HG03354 (cell line): ENCODE measurements around the gene RMI2.

ENCODE experiments used
- ATAC-seq: cut with Tn5 transposase; IDR thresholded peaks from one replicate; pipeline ENCODE4 v1.9.1; 2021; ENCODE audit warnings: mild to moderate bottlenecking; ENCODE audit not compliant: unreplicated experiment, poor library complexity, severe bottlenecking

RMI2 gene

GRCh38 chr16:11395008-11395948, 50.0 kb downstream of the RMI2 start:
- no peak for ATAC-seq

- no peak for ATAC-seq
Observed at GRCh38 chr16:11395949-11396240, 50.6 kb downstream of the RMI2 start.

GRCh38 chr16:11396241-11397048, 51.2 kb downstream of the RMI2 start:
- ATAC-seq = no peak

GRCh38 chr16:11398136-11398535, 52.9 kb downstream of the RMI2 start:
- no peak for ATAC-seq

- no peak for ATAC-seq
Observed at GRCh38 chr16:11398851-11399250, 53.6 kb downstream of the RMI2 start.

- no peak for ATAC-seq
Observed at GRCh38 chr16:11399261-11399831, 54.1 kb downstream of the RMI2 start.

GRCh38 chr16:11400076-11400475, 54.8 kb downstream of the RMI2 start:
- ATAC-seq = no peak
